ENCODE measurements around the gene CASS4. TPM values are rescaled to one million over a fixed set of nuclear protein-coding genes. Genes with fewer than 3 reads are reported as not detected.
"Not testable (repeated sequence)": the region's sequence is repeated elsewhere in the genome, so short reads cannot be mapped to it uniquely, and the experiment has no call there.

The CASS4 gene
- total RNA-seq, 2 experiments from 2014 or later = 10.9 to 21.8 TPM

DNA sequence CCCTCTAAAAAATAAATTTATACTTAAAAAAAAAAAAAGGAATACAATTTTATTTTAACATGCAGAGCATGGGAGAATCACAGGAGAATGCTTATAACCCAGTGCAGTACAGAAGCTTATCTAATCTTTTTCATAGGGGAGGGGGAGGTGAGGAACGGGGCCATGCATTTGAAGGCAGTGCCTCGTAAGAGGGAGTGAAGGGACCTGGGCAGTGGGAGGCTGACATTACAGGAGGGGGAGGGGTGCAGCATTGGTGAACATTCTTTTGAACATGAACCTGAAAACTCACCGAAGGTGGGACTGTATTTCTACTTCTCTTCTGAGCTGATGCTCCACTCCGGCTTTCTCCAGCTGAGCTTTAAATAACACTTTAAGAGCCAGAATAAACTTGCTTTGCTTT, 29.4 kb upstream of the CASS4 start:
- Mint-ChIP-seq H3K36me3 (peaks cover 73% of the 10 kb centered on the region), H3K4me1 (peaks cover 62% of the 10 kb centered on the region), H3K27me3 (no peaks in the 10 kb centered on the region), H3K4me3 (no peak overlapping the region), H3K9me3 (ENCODE audit: low read depth) (no peaks in the 10 kb centered on the region), H3K27ac (no peak overlapping the region)
- CTCF ChIA-PET = interaction anchor here (0.7 kb wide), 1 partner anchor 16 kb away, joined by 3 read pairs; no protein-coding TSS in a partner anchor
- no peak for ATAC-seq
- no peak for DNase-seq

DNA sequence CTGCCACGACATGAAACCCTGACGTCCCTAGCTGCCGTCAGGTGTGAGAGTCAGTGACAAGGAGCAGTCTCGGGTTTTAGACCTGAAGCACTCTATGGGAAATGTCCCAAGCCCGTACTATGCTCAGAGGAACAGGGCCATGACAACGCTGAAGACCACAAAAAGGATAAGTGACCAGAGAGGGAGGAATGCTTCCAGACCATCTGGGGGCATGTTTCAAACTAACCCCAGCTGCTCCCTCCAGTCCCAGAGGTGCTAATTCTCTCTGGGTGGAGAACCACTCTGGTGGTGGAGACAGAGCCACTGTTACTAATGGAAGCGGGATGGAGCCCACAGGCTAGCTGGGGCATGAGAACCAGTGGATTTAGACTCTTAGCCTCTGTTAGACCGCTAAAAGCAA, 28.7 kb upstream of the CASS4 start:
- Mint-ChIP-seq H3K9me3 (ENCODE audit: low read depth) (no peaks in the 10 kb centered on the region), H3K36me3 (peaks cover 73% of the 10 kb centered on the region), H3K27ac (peak overlapping the region; percentile 31), H3K27me3 (no peaks in the 10 kb centered on the region), H3K4me3 (no peak overlapping the region), H3K4me1 (peaks cover 63% of the 10 kb centered on the region)
- CTCF ChIA-PET = no interaction called here
- no peak for DNase-seq
- ATAC-seq = no peak

DNA sequence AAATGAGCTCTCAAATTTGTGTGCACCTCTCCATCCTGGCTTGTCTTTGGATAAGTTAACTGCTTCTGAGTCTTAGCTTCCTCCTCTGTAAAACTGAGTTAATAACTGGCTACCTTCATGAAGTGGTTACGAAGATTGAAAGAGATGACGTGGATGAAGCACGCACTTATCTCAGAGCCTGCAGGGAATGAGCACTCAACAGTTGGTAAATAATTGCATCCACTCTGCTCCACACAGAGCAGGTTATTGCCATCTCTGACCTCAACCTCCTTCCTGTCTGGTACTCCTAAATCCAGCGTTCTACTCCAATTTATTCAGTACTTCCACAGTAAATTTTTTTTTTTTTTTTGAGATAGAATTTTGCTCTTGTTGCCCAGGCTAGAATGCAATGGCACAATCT, 26.9 kb upstream of the CASS4 start:
- Mint-ChIP-seq H3K27ac (no peak overlapping the region), H3K4me3 (no peak overlapping the region), H3K36me3 (peaks cover 74% of the 10 kb centered on the region), H3K4me1 (peaks cover 69% of the 10 kb centered on the region), H3K9me3 (ENCODE audit: low read depth) (no peaks in the 10 kb centered on the region), H3K27me3 (no peaks in the 10 kb centered on the region)
- no peak for ATAC-seq
- CTCF ChIA-PET = no interaction called here
- DNase-seq = no peak

DNA sequence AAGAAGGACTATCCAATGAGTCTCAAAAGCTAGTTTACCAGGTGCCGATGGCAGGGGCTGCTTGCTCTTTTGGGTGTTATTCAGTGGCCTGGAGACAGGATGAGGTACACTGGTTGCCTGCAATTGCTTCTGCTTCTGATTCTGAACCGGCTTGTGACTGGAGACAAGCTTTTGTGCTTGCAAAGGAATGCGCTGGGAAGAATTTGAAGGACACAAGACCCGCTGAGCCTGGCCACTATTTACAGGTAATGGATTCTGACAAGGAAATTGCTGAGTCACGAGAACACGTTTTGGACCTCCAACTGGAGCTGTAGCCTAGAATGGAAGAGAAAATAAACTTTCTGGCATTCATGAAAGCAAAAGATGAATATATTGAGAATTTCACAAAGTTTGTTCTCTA, 25.8 kb upstream of the CASS4 start:
- Mint-ChIP-seq H3K4me1 (peaks cover 72% of the 10 kb centered on the region), H3K27ac (no peak overlapping the region), H3K4me3 (no peak overlapping the region), H3K27me3 (no peaks in the 10 kb centered on the region), H3K36me3 (peaks cover 74% of the 10 kb centered on the region), H3K9me3 (ENCODE audit: low read depth) (no peaks in the 10 kb centered on the region)
- CTCF ChIA-PET = no interaction called here
- DNase-seq (no peak), ATAC-seq (no peak)

- peaks cover 61% of the 10 kb centered on the region for H3K4me1 Mint-ChIP-seq
- H3K27me3 Mint-ChIP-seq = no peaks in the 10 kb centered on the region
- H3K36me3 Mint-ChIP-seq = peaks cover 66% of the 10 kb centered on the region
- H3K27ac Mint-ChIP-seq = peak overlapping the region; percentile 18
- CTCF ChIA-PET = interaction anchor here (1.0 to 1.5 kb wide), 3 partner anchors 9 to 17 kb away, joined by 3 read pairs; no protein-coding TSS in a partner anchor
- no peak overlapping the region for H3K4me3 Mint-ChIP-seq
- ATAC-seq (no peak), DNase-seq (no peak)
- H3K9me3 Mint-ChIP-seq (ENCODE audit: low read depth) = no peaks in the 10 kb centered on the region
Measured at GRCh38 chr20:56388882-56389281, 23.2 kb upstream of the CASS4 start.

- CTCF ChIA-PET = interaction anchor here (1.6 kb wide), 1 partner anchor 24 kb away, joined by 4 read pairs; no protein-coding TSS in a partner anchor
- peaks cover 63% of the 10 kb centered on the region for H3K36me3 Mint-ChIP-seq
- peak overlapping the region; percentile 54 for H3K4me3 Mint-ChIP-seq
- H3K27me3 Mint-ChIP-seq = no peaks in the 10 kb centered on the region
- peak overlapping the region; percentile 76 for H3K27ac Mint-ChIP-seq
- DNase-seq = no peak
- no peak for ATAC-seq
- H3K9me3 Mint-ChIP-seq (ENCODE audit: low read depth) = no peaks in the 10 kb centered on the region
- H3K4me1 Mint-ChIP-seq = peaks cover 64% of the 10 kb centered on the region
Measured at GRCh38 chr20:56389807-56390206, 22.3 kb upstream of the CASS4 start.

GRCh38 chr20:56390396-56390795, 21.7 kb upstream of the CASS4 start:
- not testable (repeated sequence) for H3K4me3 Mint-ChIP-seq
- CTCF ChIA-PET = interaction anchor here (1.6 kb wide), 1 partner anchor 23 kb away, joined by 4 read pairs; no protein-coding TSS in a partner anchor

GRCh38 chr20:56391037-56391436, 21.0 kb upstream of the CASS4 start:
- peaks cover 63% of the 10 kb centered on the region for H3K36me3 Mint-ChIP-seq
- H3K4me3 Mint-ChIP-seq = no peak overlapping the region
- peaks cover 66% of the 10 kb centered on the region for H3K4me1 Mint-ChIP-seq
- H3K9me3 Mint-ChIP-seq (ENCODE audit: low read depth) = no peaks in the 10 kb centered on the region
- DNase-seq (no peak), ATAC-seq (no peak)
- H3K27me3 Mint-ChIP-seq = no peaks in the 10 kb centered on the region
- CTCF ChIA-PET = interaction anchor here (1.0 to 1.6 kb wide), 4 partner anchors 22 to 78 kb away, joined by 3 to 8 read pairs (median 4); partner anchors contain the start of gene RTF2
- H3K27ac Mint-ChIP-seq = no peak overlapping the region

More at GRCh38 chr20:56390396-56390795, 21.7 kb upstream of the CASS4 start:
- peak overlapping the region; percentile 76 for H3K27ac Mint-ChIP-seq
- not testable (repeated sequence) for H3K27me3 Mint-ChIP-seq; DNase-seq; ATAC-seq; H3K9me3 Mint-ChIP-seq (ENCODE audit: low read depth)
- peaks cover 65% of the 10 kb centered on the region for H3K4me1 Mint-ChIP-seq
- H3K36me3 Mint-ChIP-seq = peaks cover 62% of the 10 kb centered on the region

DNA sequence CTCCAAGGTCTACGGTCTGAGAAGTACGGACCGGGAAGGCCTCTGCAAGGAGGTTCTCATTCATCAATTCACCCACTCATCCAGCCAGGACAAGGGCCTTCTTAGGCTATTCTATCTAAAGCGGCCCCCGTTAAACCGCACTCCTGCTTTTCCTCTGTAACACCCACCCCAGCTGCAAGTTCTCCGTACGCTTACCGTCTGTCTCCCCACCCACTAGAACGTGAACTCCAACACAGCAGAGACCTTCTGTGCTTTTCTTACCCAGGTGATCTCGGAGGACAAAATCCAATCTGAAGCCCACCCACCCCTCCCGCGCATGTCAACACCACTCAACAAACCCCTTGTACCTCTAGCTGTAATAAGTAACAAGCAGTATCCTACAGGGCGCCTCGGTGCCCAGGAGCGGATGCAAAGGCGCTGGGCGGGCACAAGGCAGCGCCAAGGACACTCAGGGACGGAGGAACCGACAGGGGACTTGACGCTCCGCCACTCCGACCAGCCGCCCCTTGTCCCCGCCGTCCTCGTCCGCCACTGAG, 20.4 kb upstream of the CASS4 start:
- CTCF ChIA-PET = interaction anchor here (1.0 to 2.1 kb wide), 9 partner anchors 19 to 77 kb away, joined by 3 to 16 read pairs (median 4); partner anchors contain the start of genes CASS4 and RTF2
- Mint-ChIP-seq H3K4me1 (peaks cover 61% of the 10 kb centered on the region), H3K9me3 (ENCODE audit: low read depth) (no peaks in the 10 kb centered on the region), H3K27ac (no peak overlapping the region), H3K4me3 (no peak overlapping the region), H3K27me3 (no peaks in the 10 kb centered on the region), H3K36me3 (peaks cover 60% of the 10 kb centered on the region)
- ATAC-seq = peak; percentile 53
- peak; percentile 42 for DNase-seq

GRCh38 chr20:56392132-56392880, 19.8 kb upstream of the CASS4 start, which contains the start of the genes AURKA and CSTF1:
TSS of gene AURKA (minus strand) at chr20:56392215. CDS start at chr20:56388197, 4,018 bp downstream.
TSS of gene CSTF1 (plus strand) at chr20:56392645. CDS start at chr20:56395553, 2,908 bp downstream.
- H3K4me3 Mint-ChIP-seq = no peak within 1 kb of the TSS
- peaks cover 60% of the 10 kb centered on the region for H3K4me1 Mint-ChIP-seq
- no peaks in the 10 kb centered on the region for H3K9me3 Mint-ChIP-seq (ENCODE audit: low read depth)
- ATAC-seq (peak; percentile 90), DNase-seq (peak; percentile 99)
- H3K36me3 Mint-ChIP-seq = peaks cover 62% of the 10 kb centered on the region
- no peaks in the 10 kb centered on the region for H3K27me3 Mint-ChIP-seq
- CTCF ChIA-PET = interaction anchor here (1.1 to 2.1 kb wide), 7 partner anchors 20 to 76 kb away, joined by 3 to 16 read pairs (median 5); partner anchors contain the start of genes CASS4 and RTF2
- no peak within 1 kb of the TSS for H3K27ac Mint-ChIP-seq

- no peak overlapping the region for H3K27ac Mint-ChIP-seq
- CTCF ChIA-PET = interaction anchor here (0.6 to 2.1 kb wide), 5 partner anchors 20 to 102 kb away, joined by 3 to 16 read pairs (median 5); partner anchors contain the start of gene CASS4
- no peaks in the 10 kb centered on the region for H3K27me3 Mint-ChIP-seq
- H3K9me3 Mint-ChIP-seq (ENCODE audit: low read depth) = no peaks in the 10 kb centered on the region
- H3K36me3 Mint-ChIP-seq = peaks cover 63% of the 10 kb centered on the region
- ATAC-seq (peak; percentile 8), DNase-seq (peak; percentile 44)
- H3K4me1 Mint-ChIP-seq = peaks cover 55% of the 10 kb centered on the region
- no peak overlapping the region for H3K4me3 Mint-ChIP-seq
Measured at GRCh38 chr20:56392881-56393482, 19.1 kb upstream of the CASS4 start.

GRCh38 chr20:56393653-56394052, 18.4 kb upstream of the CASS4 start:
- DNase-seq = no peak
- ATAC-seq = no peak
- Mint-ChIP-seq H3K27ac (no peak overlapping the region), H3K27me3 (no peaks in the 10 kb centered on the region), H3K4me3 (no peak overlapping the region), H3K36me3 (peaks cover 61% of the 10 kb centered on the region), H3K9me3 (ENCODE audit: low read depth) (no peaks in the 10 kb centered on the region), H3K4me1 (peaks cover 50% of the 10 kb centered on the region)
- CTCF ChIA-PET = interaction anchor here (0.6 to 2.1 kb wide), 2 partner anchors 19 to 101 kb away, joined by 3 to 16 read pairs; partner anchors contain the start of gene CASS4

GRCh38 chr20:56395166-56395565, 16.9 kb upstream of the CASS4 start:
- Mint-ChIP-seq H3K9me3 (ENCODE audit: low read depth) (no peaks in the 10 kb centered on the region), H3K4me3 (no peak overlapping the region), H3K27ac (peak overlapping the region; percentile 1), H3K27me3 (no peaks in the 10 kb centered on the region), H3K36me3 (peaks cover 59% of the 10 kb centered on the region), H3K4me1 (peaks cover 46% of the 10 kb centered on the region)
- DNase-seq (no peak), ATAC-seq (no peak)
- CTCF ChIA-PET = interaction anchor here (0.8 to 1.3 kb wide), 3 partner anchors 20 to 120 kb away, joined by 3 to 4 read pairs (median 3); no protein-coding TSS in a partner anchor
